Endothelial cell of hepatic sinusoid (primary cell): ENCODE measurements around the gene TAAR5.
"Not testable (repeated sequence)": the region's sequence is repeated elsewhere in the genome, so short reads cannot be mapped to it uniquely, and the experiment has no call there.

Experiments
- in situ Hi-C: cut with HindIII; loops from 2 replicates; pipeline ENCODE4 v1.10.0; 2017; ENCODE audit warnings: low sequenced_read_pairs

TAAR5 gene

GRCh38 chr6:132589454-132589853 lies at the start of gene TAAR5:
TAAR5 (minus strand) TSS chr6:132589741; CDS start chr6:132589686, 55 bp downstream.
- in situ Hi-C loops, result no loop called here

- in situ Hi-C loops, result not testable (repeated sequence)
Measured at GRCh38 chr6:132637135-132637534, 47.6 kb upstream of the TAAR5 start.

GRCh38 chr6:132635906-132636305 lies 46.4 kb upstream of the TAAR5 start:
- in situ Hi-C loops, result not testable (repeated sequence)

GRCh38 chr6:132635288-132635687 lies 45.7 kb upstream of the TAAR5 start:
- in situ Hi-C loops, result not testable (repeated sequence)

GRCh38 chr6:132634796-132635195 lies 45.3 kb upstream of the TAAR5 start:
- in situ Hi-C loops, result no loop called here

GRCh38 chr6:132633362-132633761 lies 43.8 kb upstream of the TAAR5 start:
- in situ Hi-C loops, result no loop called here

- in situ Hi-C loops, result no loop called here
Measured at GRCh38 chr6:132624175-132624574, 34.6 kb upstream of the TAAR5 start, which contains the start of gene TAAR2. TAAR2 (minus strand) TSS chr6:132624275; CDS start chr6:132624275, 0 bp downstream.

- in situ Hi-C loops, result no loop called here
Measured at GRCh38 chr6:132623106-132623845, 33.7 kb upstream of the TAAR5 start.

GRCh38 chr6:132616677-132617076 lies 27.1 kb upstream of the TAAR5 start:
- in situ Hi-C loops, result no loop called here

- in situ Hi-C loops, result no loop called here
Measured at GRCh38 chr6:132614554-132614953, 25.0 kb upstream of the TAAR5 start.

- in situ Hi-C loops, result no loop called here
Measured at GRCh38 chr6:132612449-132613108, 23.0 kb upstream of the TAAR5 start.

- in situ Hi-C loops, result no loop called here
Measured at GRCh38 chr6:132611616-132612015, 22.1 kb upstream of the TAAR5 start.

- in situ Hi-C loops, result no loop called here
Measured at GRCh38 chr6:132607544-132608233, 18.1 kb upstream of the TAAR5 start.

GRCh38 chr6:132604635-132605152 lies 15.2 kb upstream of the TAAR5 start:
- in situ Hi-C loops, result no loop called here

GRCh38 chr6:132600900-132601299 lies 11.4 kb upstream of the TAAR5 start:
- in situ Hi-C loops, result not testable (repeated sequence)

- in situ Hi-C loops, result no loop called here
Measured at GRCh38 chr6:132598473-132598872, 8.9 kb upstream of the TAAR5 start.

- in situ Hi-C loops, result no loop called here
Measured at GRCh38 chr6:132596201-132596600, 6.7 kb upstream of the TAAR5 start.

GRCh38 chr6:132592855-132593254 lies 3.3 kb upstream of the TAAR5 start:
- in situ Hi-C loops, result no loop called here

- in situ Hi-C loops, result no loop called here
Measured at GRCh38 chr6:132590362-132590761, 821 bp upstream of the TAAR5 start.

GRCh38 chr6:132587424-132587823 lies 2.1 kb downstream of the TAAR5 start:
- in situ Hi-C loops, result no loop called here

GRCh38 chr6:132584698-132585097 lies 4.8 kb downstream of the TAAR5 start:
- in situ Hi-C loops, result no loop called here
